PC-9 (cell line): ENCODE measurements around the gene BPI.

ENCODE experiments used
- CTCF ChIP-seq: fragments of 200-600 bp; sonication (generic); conservative IDR thresholded peaks from 2 replicates; pipeline ENCODE4 v1.6.1; 2017; ENCODE audit warnings: mixed run types, antibody characterized with exemption, mild to moderate bottlenecking, moderate library complexity
- EZH2 ChIP-seq: fragments of 200-600 bp; sonication (generic); IDR thresholded peaks from 2 replicates; pipeline ENCODE4 v1.8.0; 2017; ENCODE audit warnings: antibody characterized with exemption, low read depth

- no peak for TF ChIP-seq CTCF
- TF ChIP-seq EZH2: no peak
These were observed 5.9 kb upstream of the BPI start for GRCh38 chr20:38297916-38298674.
